HG03135 (cell line): ENCODE data around the gene ERAS.
"Not testable (repeated sequence)": the region's sequence is repeated elsewhere in the genome, so short reads cannot be mapped to it uniquely, and the experiment has no call there.

Experiments
- ATAC-seq: cut with Tn5 transposase; IDR thresholded peaks from one replicate; pipeline ENCODE4 v1.9.1; 2021; ENCODE audit warnings: mild to moderate bottlenecking, moderate library complexity; ENCODE audit not compliant: unreplicated experiment

Gene ERAS

DNA sequence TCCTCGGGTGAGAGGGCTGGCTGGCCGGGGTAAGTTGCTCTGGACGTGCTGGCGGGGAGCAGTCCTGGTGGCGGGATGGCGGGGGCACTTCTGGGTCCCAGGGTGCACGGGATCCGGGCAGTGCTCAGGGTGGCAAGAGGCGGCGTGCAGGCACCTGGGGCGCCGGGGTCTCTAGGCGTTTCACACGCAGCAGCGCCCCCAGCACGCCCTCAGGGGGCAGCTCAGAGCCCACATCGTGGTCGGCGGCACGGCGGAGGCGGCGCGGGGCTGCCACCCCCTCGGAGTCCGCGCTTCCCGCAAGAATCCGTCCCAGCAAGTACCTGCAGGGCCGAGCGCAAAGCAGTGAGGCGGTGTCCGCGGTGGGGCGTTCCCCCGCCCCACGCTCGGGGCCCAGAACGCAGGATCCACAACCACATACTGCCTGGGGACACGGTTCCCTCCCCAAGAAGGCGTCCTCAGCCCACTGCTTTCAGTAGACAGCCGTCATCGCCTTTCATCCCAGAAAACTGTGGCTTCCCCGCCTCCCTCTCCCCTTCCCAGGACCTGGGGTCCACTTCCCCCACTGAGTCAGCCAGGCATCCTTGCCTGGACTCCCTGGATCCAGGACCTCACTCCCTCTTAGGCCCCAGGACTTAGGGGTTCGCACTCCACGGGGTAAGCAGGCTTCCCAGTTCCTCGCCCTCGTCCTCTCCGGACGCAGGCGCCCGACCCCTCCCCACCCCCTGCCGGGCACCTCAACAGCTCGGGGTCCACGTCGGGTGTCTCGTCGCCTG, 5.0 kb downstream of the ERAS start:
- ATAC-seq = no peak

GRCh38 chrX:48831909-48832291, 5.6 kb downstream of the ERAS start:
- no peak for ATAC-seq

DNA sequence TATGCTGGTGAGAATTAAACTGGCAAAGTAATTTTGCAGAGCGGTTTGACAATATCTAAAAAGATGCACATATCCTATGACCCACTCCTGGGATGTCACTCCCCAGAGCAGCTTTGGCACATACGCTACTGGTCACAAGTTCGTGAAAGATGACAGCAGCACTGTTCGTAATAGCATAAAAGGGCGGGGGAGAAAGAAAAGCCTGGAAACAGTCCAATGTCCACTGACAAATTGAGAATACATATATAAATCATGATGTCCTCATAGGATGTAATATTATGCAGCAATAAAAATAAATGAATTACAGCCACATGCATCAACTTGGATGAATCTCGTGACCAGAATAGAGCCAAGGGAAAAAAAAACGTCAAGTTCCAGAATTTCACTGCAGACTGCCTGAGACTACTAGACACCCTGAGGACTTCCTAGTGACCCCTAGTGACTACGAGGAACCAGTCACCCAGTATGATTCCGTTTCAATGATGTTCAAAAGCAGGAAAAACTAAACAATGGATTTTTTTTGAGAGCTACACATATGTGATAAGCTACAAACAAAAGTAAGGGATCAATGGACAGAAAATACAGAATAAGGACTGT, 7.3 kb downstream of the ERAS start:
- no peak for ATAC-seq

- no peak for ATAC-seq
These were observed 8.0 kb downstream of the ERAS start for GRCh38 chrX:48834383-48834709.

DNA sequence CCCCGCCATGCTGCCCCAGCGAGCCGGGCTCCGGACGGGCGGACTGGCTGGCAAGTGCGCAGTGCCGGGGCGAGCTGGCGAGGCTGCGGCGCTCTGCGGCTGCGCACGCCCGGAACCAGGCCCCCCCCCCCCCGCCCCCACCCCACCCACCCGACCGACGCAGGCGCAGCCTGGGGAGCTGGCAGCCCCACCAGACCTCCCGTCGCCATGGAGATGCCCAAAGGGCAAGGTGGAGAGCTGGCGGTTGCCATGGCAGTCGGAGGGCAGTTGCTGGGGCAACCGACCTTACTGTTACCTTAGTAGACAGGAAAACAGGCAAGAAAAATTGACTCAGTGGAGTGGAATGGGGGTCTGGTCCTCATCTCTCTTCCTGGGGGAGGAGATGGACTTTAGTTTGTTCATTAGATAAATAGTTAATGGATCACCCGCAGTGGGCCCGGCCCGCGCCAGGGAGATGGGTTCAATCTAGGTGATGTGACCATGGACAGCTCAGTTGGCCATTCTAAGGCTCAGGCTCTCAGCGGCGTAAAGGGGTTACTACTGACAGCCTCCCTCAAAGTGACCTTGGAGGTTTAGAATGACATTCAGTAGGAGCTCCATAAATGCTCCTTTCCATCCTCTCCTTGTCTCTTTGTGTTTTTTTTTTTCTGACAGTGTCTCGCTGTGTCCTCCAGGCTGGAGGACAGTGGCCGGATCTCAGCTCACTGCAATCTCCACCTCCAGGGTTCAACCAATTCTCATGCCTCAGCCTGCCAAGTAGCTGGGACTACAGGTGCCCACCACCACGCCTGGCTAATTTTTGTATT, 9.4 kb downstream of the ERAS start, which contains the start of gene PCSK1N:
TSS of gene PCSK1N (minus strand) at position 87 of the 806 bp plus-strand sequence. CDS start at position 9, 78 bp downstream.
- no peak for ATAC-seq

GRCh38 chrX:48839686-48840085, 13.4 kb downstream of the ERAS start:
- ATAC-seq = no peak

GRCh38 chrX:48848847-48849246, 22.5 kb downstream of the ERAS start:
- no peak for ATAC-seq

DNA sequence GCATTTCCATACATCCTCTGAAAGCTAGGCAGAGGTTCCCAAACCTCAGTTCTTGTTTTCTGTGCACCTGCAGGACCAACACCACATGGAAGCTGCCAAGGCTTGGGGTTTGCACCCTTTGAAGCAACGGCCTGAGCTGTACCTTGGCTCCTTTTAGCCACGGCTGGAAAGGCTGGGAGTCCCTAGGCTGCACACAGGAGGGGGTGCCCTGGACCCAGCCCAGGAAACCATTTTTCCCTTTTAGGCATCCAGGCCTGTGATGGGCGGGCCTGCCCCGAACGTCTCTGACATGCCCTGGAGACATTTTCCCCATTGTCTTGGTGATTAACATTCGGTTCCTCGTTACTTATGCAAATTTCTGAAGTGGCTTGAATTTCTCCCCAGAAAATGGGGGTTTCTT, 26.5 kb downstream of the ERAS start:
- ATAC-seq = no peak

DNA sequence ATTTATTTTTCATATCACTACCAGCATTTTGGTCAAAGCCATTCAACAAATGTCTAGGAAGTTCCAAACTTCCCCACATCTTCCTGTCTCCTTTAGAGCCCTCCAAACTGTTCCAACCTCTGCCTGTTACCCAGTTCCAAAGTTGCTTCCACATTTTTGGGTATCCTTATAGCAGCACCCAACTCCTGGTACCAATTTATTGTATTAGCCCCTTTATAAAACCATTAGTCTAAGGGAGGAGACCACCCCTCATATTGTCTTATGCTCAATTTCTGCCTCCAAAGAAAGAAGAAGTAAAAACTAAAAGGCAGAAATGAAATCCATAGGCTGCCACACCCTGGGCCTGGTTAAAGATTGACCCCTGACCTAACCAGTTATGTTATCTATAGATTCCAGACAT, 27.2 kb downstream of the ERAS start:
- ATAC-seq = not testable (repeated sequence)

GRCh38 chrX:48854121-48854804, 27.9 kb downstream of the ERAS start:
- ATAC-seq = not testable (repeated sequence)

DNA sequence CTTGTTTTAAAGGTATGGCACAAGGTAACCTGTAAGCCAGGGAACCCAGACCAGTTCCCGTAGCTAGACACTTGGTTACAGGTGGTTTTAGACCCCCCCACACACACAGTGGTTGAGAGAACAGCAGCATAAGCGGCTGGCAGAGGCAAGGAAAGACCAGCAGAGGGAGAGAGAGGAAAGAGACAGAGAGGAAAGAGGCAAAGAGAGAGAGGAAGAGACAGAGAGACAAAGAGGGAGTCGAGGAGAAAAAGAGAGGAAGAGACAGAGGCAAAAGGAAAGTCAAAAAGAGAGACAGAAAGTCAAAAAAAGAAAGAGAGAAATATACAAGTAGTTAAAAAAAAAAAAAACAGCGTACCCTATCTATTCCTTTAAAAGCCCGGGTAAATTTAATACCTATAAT, 28.6 kb downstream of the ERAS start:
- ATAC-seq = no peak

GRCh38 chrX:48864210-48864609, 37.9 kb downstream of the ERAS start:
- ATAC-seq = no peak

DNA sequence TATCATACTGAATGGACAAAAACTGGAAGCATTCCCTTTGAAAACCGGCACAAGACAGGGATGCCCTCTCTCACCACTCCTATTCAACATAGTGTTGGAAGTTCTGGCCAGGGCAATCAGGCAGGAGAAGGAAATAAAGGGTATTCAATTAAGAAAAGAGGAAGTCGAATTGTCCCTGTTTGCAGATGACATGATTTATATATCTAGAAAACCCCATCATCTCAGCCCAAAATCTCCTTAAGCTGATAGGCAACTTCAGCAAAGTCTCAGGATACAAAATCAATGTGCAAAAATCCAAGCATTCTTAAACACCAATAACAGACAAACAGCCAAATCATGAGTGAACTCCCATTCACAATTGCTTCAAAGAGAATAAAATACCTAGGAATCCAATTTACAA, 45.7 kb downstream of the ERAS start:
- ATAC-seq = not testable (repeated sequence)

DNA sequence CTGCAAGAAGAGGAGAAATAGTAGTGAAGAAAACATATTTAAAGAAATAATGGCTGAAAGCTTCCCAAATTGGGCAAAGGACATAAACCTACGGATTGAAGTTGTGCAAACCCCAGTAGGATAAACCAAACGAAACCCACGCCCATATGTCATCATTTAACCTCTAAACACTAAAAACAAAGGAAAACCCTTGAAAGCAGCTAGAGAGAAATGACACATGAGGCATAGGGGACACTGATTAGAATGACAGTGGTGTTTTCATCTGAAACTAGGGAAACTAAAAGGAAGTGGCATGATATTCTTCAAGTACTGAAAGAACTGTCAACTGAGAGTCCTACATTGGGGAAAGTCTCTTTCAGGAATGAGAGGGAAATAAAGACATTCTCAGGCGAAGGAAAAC, 50.6 kb downstream of the ERAS start:
- not testable (repeated sequence) for ATAC-seq
